Body of pancreas (tissue), 4 donors: Measurements from ENCODE around the gene EPYC. TPM values are rescaled to one million over a fixed set of nuclear protein-coding genes. Genes with fewer than 3 reads are reported as not detected.

Experiments used
- ATAC-seq: fragments of 150-250 bp; one replicate; pipeline ENCODE4 v1.9.1; 2016
- DNase-seq, 4 donors: peaks; one replicate each; pipeline ENCODE4 v3.0.0-alpha.2; 2019
- H3K27ac ChIP-seq, 4 donors: fragments of 200-600 bp; sonication (generic); 1 replicate in 3 of 4; 2 replicates in 1 of 4; pipeline versions ENCODE4 v1.5.1 to v1.6.1; 2016 to 2019; ENCODE audit warnings: mild to moderate bottlenecking in 1 of 4, mixed read lengths in 1 of 4, moderate library complexity in 1 of 4
- H3K27me3 ChIP-seq, 2 donors: fragments of 200-600 bp; sonication (generic); one replicate each; pipeline ENCODE4 v1.6.0; 2016; ENCODE audit warnings: mild to moderate bottlenecking in 1 of 2
- H3K36me3 ChIP-seq, 2 donors: fragments of 200-600 bp; sonication (generic); replicated peaks in 1 of 2; 2 replicates each; pipeline ENCODE4 v1.5.1; 2016; ENCODE audit warnings: low read depth in 2 of 2; ENCODE audit not compliant: insufficient read depth in 1 of 2
- H3K4me1 ChIP-seq: fragments of 200-600 bp; sonication (generic); one replicate; pipeline ENCODE4 v1.6.0; 2016
- H3K4me3 ChIP-seq, 2 donors: fragments of 200-600 bp; sonication (generic); 1 replicate in 1 of 2; 2 replicates in 1 of 2; pipeline ENCODE4 v1.5.1; 2016 to 2019
- H3K9me3 ChIP-seq, 3 donors: fragments of 200-600 bp; sonication (generic); 1 replicate in 2 of 3; 2 replicates in 1 of 3; pipeline ENCODE4 v1.5.1; 2016
- POLR2A ChIP-seq, 3 donors: fragments of 450-650 bp; IDR thresholded peaks; one replicate each; pipeline ENCODE4 v1.6.1; 2016; ENCODE audit warnings: antibody characterized with exemption in 3 of 3, mild to moderate bottlenecking in 2 of 3
- WGBS, 2 donors: methylation state at CpG; one replicate each; pipeline ENCODE4 v1.1.5; 2017; 5-methylcytosine and 5-hydroxymethylcytosine counted together
- intact Hi-C: fragments of 100-400 bp; cut with DNase I; formaldehyde crosslinking; loops from one replicate; pipeline ENCODE4 v1.15.1; 2023
- total RNA-seq, 2 donors: library from RNA; depleted of rRNA; stranded (reverse); fragments of >200 nt; gene quantifications; one replicate each; pipeline ENCODE4 v1.1.0, GENCODE V29; 2016
- TF ChIP-seq, protein P1 (sequence below), 7 experiments: fragments of 450-650 bp in 4 of 7; fragments of 200-600 bp in 3 of 7; sonication (generic) in 3 of 7; IDR thresholded peaks; one replicate each; pipeline ENCODE4 v1.5.1; 2016 to 2019; ENCODE audit warnings: antibody characterized with exemption in 7 of 7

Gene EPYC
- total RNA-seq, 2 donors from 2014 or later: not detected

GRCh38 chr12:90979951-90980350 lies 24.8 kb downstream of the EPYC start:
- TF ChIP-seq, protein P1, sequence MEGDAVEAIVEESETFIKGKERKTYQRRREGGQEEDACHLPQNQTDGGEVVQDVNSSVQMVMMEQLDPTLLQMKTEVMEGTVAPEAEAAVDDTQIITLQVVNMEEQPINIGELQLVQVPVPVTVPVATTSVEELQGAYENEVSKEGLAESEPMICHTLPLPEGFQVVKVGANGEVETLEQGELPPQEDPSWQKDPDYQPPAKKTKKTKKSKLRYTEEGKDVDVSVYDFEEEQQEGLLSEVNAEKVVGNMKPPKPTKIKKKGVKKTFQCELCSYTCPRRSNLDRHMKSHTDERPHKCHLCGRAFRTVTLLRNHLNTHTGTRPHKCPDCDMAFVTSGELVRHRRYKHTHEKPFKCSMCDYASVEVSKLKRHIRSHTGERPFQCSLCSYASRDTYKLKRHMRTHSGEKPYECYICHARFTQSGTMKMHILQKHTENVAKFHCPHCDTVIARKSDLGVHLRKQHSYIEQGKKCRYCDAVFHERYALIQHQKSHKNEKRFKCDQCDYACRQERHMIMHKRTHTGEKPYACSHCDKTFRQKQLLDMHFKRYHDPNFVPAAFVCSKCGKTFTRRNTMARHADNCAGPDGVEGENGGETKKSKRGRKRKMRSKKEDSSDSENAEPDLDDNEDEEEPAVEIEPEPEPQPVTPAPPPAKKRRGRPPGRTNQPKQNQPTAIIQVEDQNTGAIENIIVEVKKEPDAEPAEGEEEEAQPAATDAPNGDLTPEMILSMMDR (IDR thresholded peaks at IDR 0.05): no peak
- TF ChIP-seq POLR2A (IDR thresholded peaks at IDR 0.05): no peak
- intact Hi-C loops: loop anchor here (10.0 kb wide), 1 partner anchor 375 kb away; no protein-coding TSS in a partner anchor
- H3K4me1 ChIP-seq: no peaks in the 10 kb centered on the region
- 60 to 68% methylated on average over 3 of the region's 3 CpGs for WGBS, 2 donors
- DNase-seq: no peak
- no peaks in the 10 kb centered on the region for H3K36me3 ChIP-seq
- H3K4me3 ChIP-seq: no peak overlapping the region
- no peak overlapping the region for H3K27ac ChIP-seq
- H3K27me3 ChIP-seq: no peaks in the 10 kb centered on the region
- ATAC-seq: no peak
- H3K9me3 ChIP-seq: no peaks in the 10 kb centered on the region

DNA sequence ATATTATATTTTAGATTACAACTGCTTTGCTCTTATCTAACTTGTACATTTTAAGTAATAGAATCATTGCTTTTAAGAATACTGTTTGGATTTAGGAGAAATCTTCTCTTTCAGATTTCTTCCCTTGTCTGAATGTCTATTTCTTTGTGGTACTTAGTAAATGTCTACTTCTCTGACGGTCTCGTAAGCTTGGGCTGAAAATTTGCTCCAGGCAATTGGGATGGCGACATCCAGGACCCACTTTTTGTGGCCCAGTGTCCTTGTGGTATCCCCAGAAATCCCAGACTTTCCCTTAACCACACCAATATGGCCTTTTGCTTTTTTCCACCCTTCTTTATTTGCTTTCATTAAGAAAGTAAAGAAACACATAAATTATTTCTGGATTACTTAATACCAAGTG lies 25.8 kb downstream of the EPYC start:
- intact Hi-C loops: loop anchor here (10.0 kb wide), 1 partner anchor 376 kb away; no protein-coding TSS in a partner anchor
- Histone ChIP-seq H3K4me1 (no peaks in the 10 kb centered on the region), H3K36me3 (no peaks in the 10 kb centered on the region), H3K27me3 (no peaks in the 10 kb centered on the region), H3K9me3 (no peaks in the 10 kb centered on the region), H3K27ac (no peak overlapping the region), H3K4me3 (no peak overlapping the region)
- DNase-seq (no peak), ATAC-seq (no peak)
- WGBS, 2 donors: 58 to 78% methylated on average over 3 of the region's 3 CpGs
- no peak for TF ChIP-seq POLR2A (IDR thresholded peaks at IDR 0.05)
- TF ChIP-seq, protein P1 (IDR thresholded peaks at IDR 0.05): no peak

GRCh38 chr12:90978117-90978770 lies 26.5 kb downstream of the EPYC start:
- H3K36me3 ChIP-seq: no peaks in the 10 kb centered on the region
- H3K27ac ChIP-seq: no peak overlapping the region
- DNase-seq: peak in 1 of 4 donors; percentile 13
- no peaks in the 10 kb centered on the region for H3K4me1 ChIP-seq
- TF ChIP-seq POLR2A (IDR thresholded peaks at IDR 0.05): no peak
- TF ChIP-seq, protein P1 (IDR thresholded peaks at IDR 0.05): peak in 6 of 7 experiments; percentile 22 to 72 (median 68)
- 31% methylated on average over 1 of the region's 1 CpG for WGBS, 2 donors
- intact Hi-C loops: loop anchor here (10.0 kb wide), 1 partner anchor 377 kb away; no protein-coding TSS in a partner anchor
- no peaks in the 10 kb centered on the region for H3K9me3 ChIP-seq
- H3K4me3 ChIP-seq: no peak overlapping the region
- peak; percentile 67 for ATAC-seq
- H3K27me3 ChIP-seq: no peaks in the 10 kb centered on the region

- 54 to 70% methylated on average over 1 of the region's 1 CpG for WGBS, 2 donors
- Histone ChIP-seq H3K9me3 (no peaks in the 10 kb centered on the region), H3K36me3 (no peaks in the 10 kb centered on the region), H3K4me1 (no peaks in the 10 kb centered on the region), H3K4me3 (no peak overlapping the region), H3K27ac (no peak overlapping the region), H3K27me3 (no peaks in the 10 kb centered on the region)
- TF ChIP-seq POLR2A (IDR thresholded peaks at IDR 0.05): no peak
- TF ChIP-seq, protein P1 (IDR thresholded peaks at IDR 0.05): no peak
- no peak for DNase-seq
- intact Hi-C loops: loop anchor here (10.0 kb wide), 1 partner anchor 378 kb away; no protein-coding TSS in a partner anchor
- ATAC-seq: no peak
These were observed 27.5 kb downstream of the EPYC start for GRCh38 chr12:90977224-90977623.

- Histone ChIP-seq H3K4me3 (no peak overlapping the region), H3K27me3 (no peaks in the 10 kb centered on the region), H3K4me1 (no peaks in the 10 kb centered on the region), H3K36me3 (no peaks in the 10 kb centered on the region), H3K27ac (no peak overlapping the region), H3K9me3 (no peaks in the 10 kb centered on the region)
- intact Hi-C loops: loop anchor here (10.0 kb wide), 1 partner anchor 381 kb away; no protein-coding TSS in a partner anchor
- TF ChIP-seq, protein P1 (IDR thresholded peaks at IDR 0.05): no peak
- no peak for TF ChIP-seq POLR2A (IDR thresholded peaks at IDR 0.05)
- ATAC-seq (no peak), DNase-seq (no peak)
These were observed 30.5 kb downstream of the EPYC start for GRCh38 chr12:90974286-90974685.
